Measurements from ENCODE around the gene EXOC6B. TPM values are rescaled to one million over a fixed set of nuclear protein-coding genes. Genes with fewer than 3 reads are reported as not detected.

Gene EXOC6B
- total RNA-seq, 3 donors from 2014 or later = 32.2 to 49.2 (median 37.0) TPM

DNA sequence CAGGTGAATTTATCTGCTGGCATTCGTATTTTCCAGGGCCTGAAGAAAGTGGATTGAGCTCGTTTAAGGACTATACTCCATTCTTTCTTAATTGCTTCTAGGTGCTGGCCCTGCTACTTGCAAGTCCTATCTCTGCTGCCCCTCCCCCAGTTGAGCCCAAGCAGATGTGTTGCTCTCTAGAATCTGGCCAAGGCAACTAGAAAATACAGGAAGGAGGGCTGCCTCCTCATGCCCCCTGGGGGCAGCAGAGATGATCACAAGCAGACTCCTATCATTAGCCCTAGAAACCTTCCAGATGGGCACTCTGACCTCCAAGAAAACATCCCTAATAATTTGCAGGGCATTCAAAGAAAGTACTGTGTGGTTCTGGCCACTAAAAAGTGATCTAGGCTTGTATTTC is 605.7 kb downstream of the EXOC6B start:
- no peak for DNase-seq (ENCODE audit: low spot score in 2 of 2)
- H3K9me3 ChIP-seq = no peaks in the 10 kb centered on the region
- H3K4me3 ChIP-seq = no peak overlapping the region
- intact Hi-C loops (cut with DNase I; ENCODE audit: low total_unique reads) = no loop called here
- H3K27ac ChIP-seq = no peak overlapping the region
- no peak for TF ChIP-seq POLR2A (IDR thresholded peaks at IDR 0.05)
- TF ChIP-seq, protein P1, sequence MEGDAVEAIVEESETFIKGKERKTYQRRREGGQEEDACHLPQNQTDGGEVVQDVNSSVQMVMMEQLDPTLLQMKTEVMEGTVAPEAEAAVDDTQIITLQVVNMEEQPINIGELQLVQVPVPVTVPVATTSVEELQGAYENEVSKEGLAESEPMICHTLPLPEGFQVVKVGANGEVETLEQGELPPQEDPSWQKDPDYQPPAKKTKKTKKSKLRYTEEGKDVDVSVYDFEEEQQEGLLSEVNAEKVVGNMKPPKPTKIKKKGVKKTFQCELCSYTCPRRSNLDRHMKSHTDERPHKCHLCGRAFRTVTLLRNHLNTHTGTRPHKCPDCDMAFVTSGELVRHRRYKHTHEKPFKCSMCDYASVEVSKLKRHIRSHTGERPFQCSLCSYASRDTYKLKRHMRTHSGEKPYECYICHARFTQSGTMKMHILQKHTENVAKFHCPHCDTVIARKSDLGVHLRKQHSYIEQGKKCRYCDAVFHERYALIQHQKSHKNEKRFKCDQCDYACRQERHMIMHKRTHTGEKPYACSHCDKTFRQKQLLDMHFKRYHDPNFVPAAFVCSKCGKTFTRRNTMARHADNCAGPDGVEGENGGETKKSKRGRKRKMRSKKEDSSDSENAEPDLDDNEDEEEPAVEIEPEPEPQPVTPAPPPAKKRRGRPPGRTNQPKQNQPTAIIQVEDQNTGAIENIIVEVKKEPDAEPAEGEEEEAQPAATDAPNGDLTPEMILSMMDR (IDR thresholded peaks at IDR 0.05) = no peak
- no peak for TF ChIP-seq POLR2AphosphoS5 (IDR thresholded peaks at IDR 0.05)
- H3K27me3 ChIP-seq = no peaks in the 10 kb centered on the region
- no peaks in the 10 kb centered on the region for H3K4me1 ChIP-seq
- no peaks in the 10 kb centered on the region for H3K36me3 ChIP-seq

DNA sequence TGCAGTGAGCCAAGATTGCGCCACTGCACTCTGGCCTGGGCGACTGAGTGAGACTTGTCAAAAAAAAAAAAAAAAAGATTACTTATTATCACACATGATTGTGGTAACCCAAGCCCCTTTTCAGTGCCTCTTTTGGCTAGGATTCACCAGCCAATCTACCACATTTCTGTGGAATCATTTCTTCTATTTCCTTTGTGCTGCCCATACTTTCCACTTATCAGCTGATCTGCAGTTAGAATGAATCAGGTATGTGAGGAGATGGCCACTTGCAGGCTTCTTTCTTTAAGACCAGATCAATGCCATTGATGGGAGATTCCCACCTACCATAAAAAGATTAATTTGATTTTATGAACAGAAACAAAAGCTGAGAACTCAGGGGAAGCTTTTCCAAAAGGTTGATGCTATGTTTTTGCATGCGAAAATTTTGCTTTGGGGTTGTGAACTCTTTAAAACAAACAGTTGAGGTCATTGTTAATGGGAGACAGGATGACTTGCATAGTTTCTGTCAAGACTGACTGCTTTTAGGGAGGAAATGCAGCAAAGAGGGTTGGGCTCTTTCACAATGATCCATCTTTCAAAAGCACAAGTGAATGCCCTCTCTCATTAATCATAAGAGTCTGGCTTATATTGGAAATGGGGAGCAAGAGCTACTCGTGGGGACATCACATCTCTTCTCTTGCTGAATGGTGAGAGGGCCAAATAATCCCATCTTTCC is 611.2 kb downstream of the EXOC6B start:
- no peak overlapping the region for H3K27ac ChIP-seq
- no peak for DNase-seq (ENCODE audit: low spot score in 2 of 2)
- H3K4me1 ChIP-seq = no peaks in the 10 kb centered on the region
- H3K9me3 ChIP-seq = no peaks in the 10 kb centered on the region
- intact Hi-C loops (cut with DNase I; ENCODE audit: low total_unique reads) = no loop called here
- TF ChIP-seq, protein P1 (IDR thresholded peaks at IDR 0.05) = no peak
- TF ChIP-seq POLR2A (IDR thresholded peaks at IDR 0.05) (no peak), POLR2AphosphoS5 (IDR thresholded peaks at IDR 0.05) (no peak)
- H3K27me3 ChIP-seq = no peaks in the 10 kb centered on the region
- H3K4me3 ChIP-seq = no peak overlapping the region
- H3K36me3 ChIP-seq = no peaks in the 10 kb centered on the region

DNA sequence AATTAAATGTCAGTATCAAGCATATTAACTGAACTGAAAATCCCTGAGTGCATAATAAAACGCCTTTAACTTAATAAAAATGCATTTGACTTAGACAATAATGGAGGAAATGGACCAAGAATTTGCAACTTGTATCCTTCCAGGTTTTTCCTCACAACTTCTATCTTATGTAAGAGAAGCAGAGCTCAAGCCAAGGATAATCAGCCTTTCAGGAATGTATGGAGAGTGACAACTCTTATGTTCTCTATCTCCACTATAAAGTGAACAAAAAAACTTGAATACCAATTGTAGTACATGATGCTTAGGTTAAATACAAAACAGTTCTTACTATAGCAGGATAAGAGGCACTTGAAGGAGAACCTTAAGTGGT is 613.4 kb downstream of the EXOC6B start:
- Histone ChIP-seq H3K27me3 (no peaks in the 10 kb centered on the region), H3K36me3 (no peaks in the 10 kb centered on the region)
- intact Hi-C loops (cut with DNase I; ENCODE audit: low total_unique reads) = no loop called here

DNA sequence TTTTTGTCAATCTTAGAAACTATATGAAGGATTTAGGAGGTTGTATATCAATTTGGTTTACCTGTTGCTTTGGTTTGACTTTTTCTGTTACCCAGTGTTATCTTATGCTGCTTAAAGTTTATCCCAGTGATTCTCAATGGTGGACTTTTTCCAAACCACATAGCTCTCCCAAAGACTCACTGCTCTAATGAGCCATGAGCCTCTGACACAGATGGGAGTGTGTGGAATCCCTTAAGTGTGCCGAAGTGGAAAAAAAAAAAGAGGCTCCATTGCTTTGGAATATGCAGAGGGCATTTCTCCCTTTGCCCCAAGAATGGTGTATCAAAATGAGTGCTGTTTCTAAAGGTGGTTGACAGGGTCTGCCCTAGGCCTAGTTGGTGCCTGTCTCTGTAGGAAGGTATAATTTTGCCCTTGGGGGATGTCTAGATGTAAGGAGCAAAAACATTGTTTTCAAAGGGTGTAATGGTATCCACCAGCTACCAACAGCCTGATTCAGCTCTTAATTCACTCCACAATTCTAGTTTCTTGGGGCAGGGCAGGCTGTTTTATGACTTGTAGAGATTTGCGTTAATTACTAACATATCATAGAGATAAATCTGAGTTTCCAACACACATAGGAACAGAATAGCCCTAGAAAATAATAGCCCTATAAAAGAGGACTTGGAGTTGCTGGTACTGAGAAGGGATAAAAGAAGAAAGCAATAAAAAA is 613.9 kb downstream of the EXOC6B start:
- no peak for DNase-seq (ENCODE audit: low spot score in 2 of 2)
- intact Hi-C loops (cut with DNase I; ENCODE audit: low total_unique reads) = no loop called here
- H3K27ac ChIP-seq = no peak overlapping the region
- H3K4me3 ChIP-seq = no peak overlapping the region
- no peaks in the 10 kb centered on the region for H3K27me3 ChIP-seq
- no peaks in the 10 kb centered on the region for H3K9me3 ChIP-seq
- no peaks in the 10 kb centered on the region for H3K36me3 ChIP-seq
- H3K4me1 ChIP-seq = no peaks in the 10 kb centered on the region
- TF ChIP-seq POLR2AphosphoS5 (IDR thresholded peaks at IDR 0.05) = no peak
- no peak for TF ChIP-seq POLR2A (IDR thresholded peaks at IDR 0.05)
- TF ChIP-seq, protein P1 (IDR thresholded peaks at IDR 0.05) = no peak

More for the DNA sequence above, 613.4 kb downstream of the EXOC6B start:
- Histone ChIP-seq H3K4me3 (no peak overlapping the region), H3K9me3 (no peaks in the 10 kb centered on the region), H3K27ac (no peak overlapping the region), H3K4me1 (no peaks in the 10 kb centered on the region)
- TF ChIP-seq, protein P1 (IDR thresholded peaks at IDR 0.05) = no peak
- TF ChIP-seq POLR2AphosphoS5 (IDR thresholded peaks at IDR 0.05) (no peak), POLR2A (IDR thresholded peaks at IDR 0.05) (no peak)
- no peak for DNase-seq (ENCODE audit: low spot score in 2 of 2)

DNA sequence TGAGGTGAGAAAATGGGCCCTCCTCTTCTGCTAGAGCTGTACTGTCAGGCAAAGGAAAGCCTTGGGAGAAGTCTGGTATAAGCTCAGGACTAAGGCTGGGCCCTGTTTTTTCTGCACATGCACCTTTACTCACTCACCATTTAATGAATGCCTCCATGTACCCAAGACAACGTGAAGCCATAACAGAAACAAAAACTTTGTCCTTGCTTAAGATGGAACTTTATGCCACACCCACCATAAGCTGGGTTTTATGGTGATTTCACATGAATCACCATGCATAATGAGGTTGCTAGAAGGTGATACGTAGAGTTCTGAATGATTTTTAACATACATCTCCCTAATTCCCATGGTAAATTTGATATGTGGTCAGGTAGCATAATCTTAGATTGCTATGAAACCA is 614.5 kb downstream of the EXOC6B start:
- Histone ChIP-seq H3K9me3 (no peaks in the 10 kb centered on the region), H3K36me3 (no peaks in the 10 kb centered on the region), H3K27ac (no peak overlapping the region), H3K4me1 (no peaks in the 10 kb centered on the region), H3K4me3 (no peak overlapping the region), H3K27me3 (no peaks in the 10 kb centered on the region)
- intact Hi-C loops (cut with DNase I; ENCODE audit: low total_unique reads) = no loop called here
- no peak for DNase-seq (ENCODE audit: low spot score in 2 of 2)
- TF ChIP-seq POLR2AphosphoS5 (IDR thresholded peaks at IDR 0.05) (no peak), POLR2A (IDR thresholded peaks at IDR 0.05) (no peak)
- TF ChIP-seq, protein P1 (IDR thresholded peaks at IDR 0.05) = no peak
